Umbilical cord (tissue), 2 donors: ENCODE measurements around the gene HADH. TPM values are rescaled to one million over a fixed set of nuclear protein-coding genes. Genes with fewer than 3 reads are reported as not detected.
"Not testable (repeated sequence)": the region's sequence is repeated elsewhere in the genome, so short reads cannot be mapped to it uniquely, and the experiment has no call there.

ENCODE experiments used
- DNase-seq: peaks from one replicate; pipeline ENCODE4 v3.0.0-alpha.2; 2015; ENCODE audit warnings: low spot score
- total RNA-seq: library from RNA; depleted of rRNA; stranded (reverse); fragments of >200 nt; gene quantifications from one replicate; pipeline ENCODE4 v1.2.3, GENCODE V29; 2014; ENCODE audit warnings: low replicate concordance; ENCODE audit not compliant: insufficient read depth

Gene HADH
- total RNA-seq, 1 donor from 2014 or later: 11.8 TPM

DNA sequence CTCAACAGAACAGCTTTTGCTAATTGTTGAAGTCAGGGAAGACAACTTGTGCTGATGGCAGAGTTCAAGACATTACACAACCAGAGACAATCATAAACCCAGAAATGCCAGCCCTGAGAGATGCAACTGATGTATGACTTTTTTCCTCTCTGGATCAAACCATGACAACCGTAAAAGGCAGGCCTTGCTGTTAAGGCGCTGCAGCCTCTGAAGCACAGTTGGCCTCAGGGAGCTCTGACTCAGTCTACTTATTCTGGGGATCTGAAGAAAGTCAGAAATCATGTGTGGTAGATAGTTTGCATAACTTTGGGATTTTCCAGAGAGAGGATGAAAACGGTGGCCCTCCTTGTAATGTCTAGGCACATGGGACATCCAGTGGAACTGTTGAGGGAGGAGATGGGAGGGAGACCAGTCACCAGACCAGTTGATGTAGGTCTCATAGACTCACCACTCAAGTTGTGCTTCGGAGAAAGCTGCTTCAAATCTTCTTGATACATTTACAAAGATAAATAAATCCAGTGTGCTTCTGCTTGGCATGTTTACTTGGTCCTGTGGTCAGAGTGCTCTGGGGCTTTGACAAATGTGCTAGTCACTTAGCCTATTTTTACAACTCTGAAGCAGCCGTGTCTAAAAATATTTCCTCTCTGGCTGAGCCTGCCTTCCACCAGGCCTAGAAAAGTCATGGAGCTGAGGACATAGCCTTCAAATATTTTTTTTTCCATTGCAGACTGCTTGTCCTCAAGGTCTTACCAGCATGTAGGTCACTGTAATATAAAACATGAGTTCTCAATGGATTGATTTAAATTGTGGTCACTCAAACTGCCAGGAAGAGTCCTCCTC, 7.5 kb downstream of the HADH start:
- peak; percentile 78 for DNase-seq

DNA sequence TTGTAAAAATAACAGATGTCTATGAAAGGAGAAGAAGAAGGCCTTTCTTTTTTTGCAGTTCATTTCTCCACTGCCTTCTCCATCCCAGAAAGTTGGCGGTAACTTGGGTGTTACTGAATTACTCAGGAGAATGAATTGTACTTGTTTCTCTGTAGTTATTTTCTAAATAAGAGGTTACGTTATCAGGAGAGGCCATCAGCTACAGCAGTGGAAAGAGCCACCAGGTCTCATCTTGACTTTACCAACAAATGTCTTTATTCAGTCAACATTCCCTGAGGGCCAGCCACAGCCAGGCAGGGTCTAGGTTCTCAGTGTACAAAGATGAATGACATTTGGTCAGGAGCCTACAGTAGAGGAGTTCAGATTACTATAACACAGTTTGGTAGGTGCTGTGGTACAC, 8.1 kb downstream of the HADH start:
- no peak for DNase-seq

DNA sequence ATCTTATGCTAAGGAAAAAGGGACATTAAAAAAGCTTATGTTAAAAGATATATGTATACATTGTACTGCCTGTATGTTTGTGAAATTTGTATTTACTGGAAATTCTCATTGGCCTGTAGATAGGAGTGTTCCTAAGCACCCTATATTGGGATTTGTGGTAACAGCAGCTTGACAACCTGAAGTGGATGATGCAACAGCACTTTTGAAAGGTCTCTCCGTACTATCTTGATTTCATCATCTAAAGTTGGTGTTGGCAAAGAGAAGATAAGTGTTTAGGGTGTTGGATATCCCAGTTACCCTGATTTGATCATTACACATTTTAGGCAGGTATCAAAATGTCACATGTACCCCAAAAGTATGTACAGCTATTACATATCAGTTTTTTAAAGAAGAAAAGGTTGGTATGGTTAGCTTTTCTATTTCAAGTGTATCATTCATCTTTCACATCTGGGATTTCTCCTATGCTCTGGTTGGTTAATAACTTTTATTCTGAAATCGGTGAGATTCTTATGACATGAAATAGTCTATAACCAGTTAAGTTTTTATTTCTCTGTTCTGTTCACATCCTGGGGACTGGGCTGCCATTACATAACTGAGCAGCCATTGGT, 10.3 kb downstream of the HADH start:
- no peak for DNase-seq

DNA sequence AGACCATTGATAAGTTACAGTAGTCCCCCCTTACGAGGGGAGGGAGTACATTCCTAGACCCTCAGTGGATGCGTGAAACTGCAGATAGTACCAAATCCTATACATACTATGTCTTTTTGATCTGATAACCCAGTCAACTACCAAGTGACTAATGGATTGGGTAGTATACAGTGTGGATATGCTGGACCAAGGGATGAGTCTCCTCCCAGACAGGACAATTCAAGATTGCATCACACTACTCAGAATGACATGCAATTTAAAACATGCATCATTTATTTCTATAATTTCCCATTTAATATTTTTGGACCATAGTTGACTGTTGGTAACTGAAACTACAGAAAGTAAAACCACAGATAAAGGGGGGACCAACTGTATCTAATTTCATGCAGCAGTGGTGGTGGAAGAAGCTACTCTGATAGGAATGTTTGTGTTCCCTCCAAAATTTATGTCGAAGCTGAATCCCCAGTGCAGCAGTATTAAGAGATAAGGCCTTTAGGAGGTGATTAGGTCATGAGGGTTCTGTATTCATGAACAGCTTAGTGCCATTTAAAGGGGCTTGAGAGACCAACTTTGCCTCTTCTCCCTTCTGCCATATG, 11.9 kb downstream of the HADH start:
- no peak for DNase-seq

DNA sequence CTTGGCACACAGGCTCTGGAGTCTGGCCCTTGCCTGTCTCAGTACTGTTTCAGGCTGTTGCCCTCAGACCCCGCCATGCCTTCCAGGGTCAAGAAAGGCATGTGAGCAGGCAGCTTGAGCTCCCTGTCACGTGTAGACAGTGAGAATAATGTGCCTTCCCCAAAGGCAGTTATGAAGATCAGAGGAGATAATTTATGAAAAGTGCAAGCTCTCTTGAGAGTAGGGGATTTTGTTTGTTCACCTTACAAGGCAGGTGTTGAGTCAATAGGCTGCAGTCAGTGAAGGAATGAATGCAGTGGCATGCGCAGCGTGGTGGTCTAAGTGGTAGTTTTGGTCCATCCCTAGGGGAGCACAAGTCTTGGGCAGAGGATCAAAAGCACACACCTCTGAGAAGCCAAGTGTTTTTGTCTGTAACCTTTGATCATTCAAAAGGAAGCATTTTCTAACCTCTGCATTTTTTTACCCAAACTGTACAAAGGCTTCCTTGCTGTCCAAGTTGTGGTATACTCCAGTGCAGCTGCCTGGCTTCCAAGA, 14.4 kb downstream of the HADH start:
- DNase-seq: no peak

DNA sequence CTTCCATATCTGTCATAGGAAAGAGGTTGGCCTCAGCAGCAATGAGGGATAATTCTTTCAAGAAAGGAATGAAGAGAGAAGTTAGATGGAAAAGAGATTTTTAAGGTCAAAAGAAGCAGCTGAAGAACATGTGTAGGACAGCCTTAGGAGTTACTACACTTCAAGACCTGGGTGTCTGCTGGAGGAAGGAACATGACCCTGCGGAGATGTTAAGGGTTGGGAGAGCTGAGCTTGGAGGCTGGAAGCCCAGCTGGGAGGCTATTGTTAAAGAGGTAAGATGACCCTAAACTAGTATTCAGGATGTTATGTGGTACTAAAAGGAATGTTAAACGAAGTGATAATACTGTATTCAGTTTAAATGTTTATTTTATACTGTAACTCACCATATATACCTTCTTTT, 15.0 kb downstream of the HADH start:
- no peak for DNase-seq

DNA sequence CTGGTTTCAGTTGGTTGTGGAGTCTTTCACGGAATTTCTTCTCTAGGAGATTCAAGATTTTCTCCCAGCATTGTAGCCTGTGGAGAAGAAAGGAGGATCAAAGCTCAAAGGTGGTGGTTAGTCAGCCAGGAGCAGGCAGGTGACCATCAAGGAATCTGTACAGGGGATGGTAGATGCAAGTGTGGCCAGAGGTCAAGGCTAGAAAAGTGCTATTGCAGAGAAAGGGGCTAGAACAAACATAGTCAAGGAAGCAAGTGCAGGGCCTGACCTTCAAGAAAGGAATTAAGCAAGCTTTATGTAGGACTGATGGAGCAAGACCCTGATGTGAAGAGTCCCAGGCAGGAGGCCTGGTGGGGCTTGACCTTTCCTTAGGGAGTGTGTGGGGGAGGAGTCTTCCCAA, 16.1 kb downstream of the HADH start:
- DNase-seq: no peak

DNA sequence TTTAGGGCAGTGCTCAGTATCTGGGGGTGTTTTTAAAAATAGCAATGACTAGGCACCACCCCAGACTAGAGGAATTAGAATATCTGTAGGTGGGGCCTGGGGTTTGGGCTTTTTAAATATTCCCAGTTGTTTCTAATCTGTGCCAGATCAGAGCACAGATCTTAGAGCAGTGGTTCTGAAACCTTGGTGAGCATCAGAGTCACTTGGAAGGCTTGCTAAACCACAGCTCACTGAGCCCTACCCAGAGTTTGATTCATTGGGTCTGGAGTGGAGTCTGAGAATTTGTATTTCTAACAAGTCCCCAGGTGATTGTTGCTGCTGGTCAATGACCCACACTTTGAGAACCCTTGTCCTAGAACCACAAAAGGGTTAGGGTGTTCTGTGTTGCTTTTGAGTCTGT, 16.7 kb downstream of the HADH start:
- DNase-seq: no peak

DNA sequence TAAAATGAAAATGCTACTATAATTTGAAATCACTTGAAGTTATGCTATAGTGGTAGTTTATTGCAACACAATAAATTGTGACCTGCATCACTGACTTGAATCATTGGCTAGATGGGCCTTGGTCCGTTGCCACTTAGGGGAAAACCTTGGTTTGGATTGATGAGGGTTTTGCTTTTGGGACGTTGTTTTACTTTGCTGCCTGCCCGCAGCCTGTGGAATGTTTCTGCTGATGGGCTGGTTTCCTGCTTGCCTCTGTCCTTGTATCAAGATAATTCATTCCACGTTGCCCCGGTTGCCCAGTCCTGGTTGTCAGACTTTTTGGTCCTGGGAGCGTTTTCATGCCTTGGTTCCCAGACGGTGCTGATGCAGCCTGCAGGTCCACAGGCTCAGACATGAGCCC, 18.3 kb downstream of the HADH start:
- no peak for DNase-seq

DNA sequence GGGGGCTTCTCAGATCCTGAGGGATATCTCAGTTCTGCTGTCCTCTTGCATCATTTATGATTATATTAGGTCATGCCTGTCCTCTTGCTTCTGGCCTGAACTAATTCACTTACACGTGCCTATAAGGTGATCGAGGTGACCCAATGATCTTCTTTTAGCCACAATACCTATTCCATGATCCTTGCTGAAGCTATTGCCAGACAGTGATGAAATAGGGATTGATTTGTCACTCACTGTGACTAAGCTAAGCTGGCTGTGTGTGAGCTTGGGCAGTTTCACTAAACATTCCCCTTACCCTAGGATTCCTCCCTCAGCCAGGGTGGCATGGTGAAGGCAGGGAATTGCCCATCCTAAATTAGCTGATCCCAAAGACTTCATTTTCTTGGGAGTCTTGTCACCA, 19.0 kb downstream of the HADH start:
- DNase-seq: no peak

DNA sequence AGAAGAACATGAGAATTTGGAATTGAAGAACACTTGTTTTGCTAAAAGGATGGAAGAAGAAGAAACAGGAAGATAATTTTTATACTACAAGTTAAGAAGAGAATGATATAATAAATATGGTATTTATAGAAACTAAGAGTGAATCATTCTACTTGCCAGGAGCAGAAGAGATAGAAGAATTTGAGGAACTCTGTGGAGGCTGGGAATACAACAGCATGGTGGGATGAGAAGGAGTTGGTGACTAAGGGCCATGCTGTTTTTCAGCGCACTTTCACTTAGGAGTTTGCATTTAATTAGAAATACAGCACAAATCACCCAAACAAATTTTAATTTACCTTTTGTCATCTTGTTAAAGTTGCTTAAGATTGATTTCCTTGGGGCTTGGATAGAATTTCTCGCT, 20.5 kb downstream of the HADH start:
- DNase-seq: peak; percentile 18

DNA sequence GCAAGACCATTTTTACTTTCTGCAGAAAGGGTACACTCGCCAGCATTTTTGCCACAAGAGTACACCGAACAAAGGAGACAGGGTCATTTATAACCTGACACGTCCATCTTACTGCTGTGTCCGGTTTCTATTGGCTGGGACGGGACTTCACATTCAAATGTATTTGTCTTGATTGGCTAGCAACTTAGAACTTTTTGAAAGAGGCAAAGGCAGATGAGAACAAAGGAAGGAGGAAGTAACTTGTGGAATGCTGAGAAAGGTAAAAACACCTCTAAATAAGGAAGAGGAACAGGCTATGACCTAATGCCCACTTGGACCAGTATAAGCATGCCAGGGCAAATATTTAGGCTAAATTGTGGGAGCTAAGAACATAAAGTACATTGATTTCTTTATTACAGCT, 22.7 kb downstream of the HADH start:
- not testable (repeated sequence) for DNase-seq

DNA sequence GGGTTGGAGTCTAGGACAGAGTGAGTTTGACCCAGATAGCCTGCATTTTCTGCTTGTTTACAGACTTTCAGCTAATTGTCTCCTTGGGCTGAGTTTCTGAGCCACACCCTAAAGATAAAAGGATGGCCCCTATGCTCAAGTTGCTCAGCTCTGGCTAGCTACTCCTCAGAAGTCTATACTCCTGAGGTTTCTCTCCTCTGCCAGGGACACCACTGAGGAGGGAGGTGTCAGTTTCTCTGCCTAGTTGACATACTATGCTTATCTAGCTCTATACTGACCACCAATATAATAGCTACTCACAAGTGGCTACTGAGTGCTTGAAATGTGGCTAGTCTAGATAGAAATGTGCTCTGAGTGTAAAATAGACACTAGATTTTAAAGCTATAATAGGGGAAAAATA, 23.6 kb downstream of the HADH start:
- DNase-seq: no peak

DNA sequence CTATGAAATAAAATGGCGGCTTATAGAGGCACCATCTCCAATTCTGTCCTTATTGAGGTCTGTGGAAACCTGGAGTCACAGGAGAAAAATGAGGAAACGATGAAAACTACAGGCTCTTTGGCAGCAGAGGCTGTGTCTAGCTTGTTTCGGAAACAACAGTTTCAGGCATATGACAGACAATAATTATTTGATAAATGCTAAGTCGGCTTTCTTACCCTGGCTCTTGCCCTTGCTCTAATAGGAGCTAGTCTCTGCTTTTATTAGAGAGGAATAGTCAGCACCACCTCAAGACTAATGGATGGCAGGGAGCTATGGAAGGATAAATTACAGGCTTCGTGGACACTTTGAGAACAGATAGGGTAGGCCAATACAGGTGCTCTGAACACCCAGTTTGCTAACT, 24.3 kb downstream of the HADH start:
- no peak for DNase-seq

DNA sequence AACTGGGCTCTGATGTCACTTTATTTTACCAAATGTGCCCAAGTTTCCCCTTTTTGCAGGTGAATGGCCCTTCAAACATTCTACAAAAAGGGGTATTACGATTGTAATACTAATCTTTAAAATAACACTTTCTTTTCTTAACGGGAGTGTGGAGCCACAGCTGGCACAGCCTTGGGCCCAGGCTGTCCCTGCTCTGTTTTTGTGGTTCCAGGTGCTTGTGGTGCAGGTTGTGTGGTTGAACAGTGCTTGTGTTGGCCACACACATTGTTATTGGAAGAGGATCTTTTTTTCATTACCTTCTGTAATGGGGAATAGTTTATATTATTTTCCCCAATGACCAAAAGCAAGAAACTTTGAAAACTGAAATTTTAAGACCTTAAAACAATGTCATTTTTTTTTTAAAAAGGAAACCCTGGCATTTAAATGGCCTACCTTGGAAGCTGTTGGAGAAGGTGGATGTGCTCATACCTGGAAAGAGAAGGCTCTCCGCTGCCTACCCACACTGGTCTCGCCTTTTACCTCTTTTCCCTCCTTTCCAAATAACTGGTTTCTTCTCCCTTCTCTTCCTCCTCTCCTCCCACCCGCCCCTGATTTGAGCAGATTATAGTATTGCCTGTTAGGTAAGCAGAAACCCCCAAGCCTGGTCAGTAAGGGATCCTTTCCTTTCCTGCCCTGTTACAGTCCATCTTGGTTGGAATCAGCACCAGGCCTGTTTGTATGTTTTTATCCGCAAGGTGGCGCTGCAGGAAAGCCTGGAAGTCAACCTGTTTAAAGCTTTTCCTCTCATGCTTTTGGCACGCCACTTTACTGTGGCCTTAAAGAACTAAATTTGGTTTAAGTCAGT, 28.6 kb downstream of the HADH start:
- peak; percentile 86 for DNase-seq

DNA sequence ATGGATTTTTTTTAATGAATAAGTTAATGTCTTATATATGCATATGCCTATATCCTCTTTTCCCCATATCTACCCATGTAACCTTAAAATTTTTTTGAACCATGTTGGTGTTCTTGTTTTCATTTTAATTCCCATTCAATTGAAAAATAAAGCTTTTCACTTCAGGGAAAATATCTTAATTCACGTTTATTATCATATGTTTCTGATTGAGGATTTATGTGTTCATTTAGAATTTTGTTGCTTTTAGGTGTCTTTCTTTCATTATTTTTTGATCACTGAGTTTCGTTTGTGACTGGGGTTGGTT, 29.1 kb downstream of the HADH start:
- DNase-seq: no peak

DNA sequence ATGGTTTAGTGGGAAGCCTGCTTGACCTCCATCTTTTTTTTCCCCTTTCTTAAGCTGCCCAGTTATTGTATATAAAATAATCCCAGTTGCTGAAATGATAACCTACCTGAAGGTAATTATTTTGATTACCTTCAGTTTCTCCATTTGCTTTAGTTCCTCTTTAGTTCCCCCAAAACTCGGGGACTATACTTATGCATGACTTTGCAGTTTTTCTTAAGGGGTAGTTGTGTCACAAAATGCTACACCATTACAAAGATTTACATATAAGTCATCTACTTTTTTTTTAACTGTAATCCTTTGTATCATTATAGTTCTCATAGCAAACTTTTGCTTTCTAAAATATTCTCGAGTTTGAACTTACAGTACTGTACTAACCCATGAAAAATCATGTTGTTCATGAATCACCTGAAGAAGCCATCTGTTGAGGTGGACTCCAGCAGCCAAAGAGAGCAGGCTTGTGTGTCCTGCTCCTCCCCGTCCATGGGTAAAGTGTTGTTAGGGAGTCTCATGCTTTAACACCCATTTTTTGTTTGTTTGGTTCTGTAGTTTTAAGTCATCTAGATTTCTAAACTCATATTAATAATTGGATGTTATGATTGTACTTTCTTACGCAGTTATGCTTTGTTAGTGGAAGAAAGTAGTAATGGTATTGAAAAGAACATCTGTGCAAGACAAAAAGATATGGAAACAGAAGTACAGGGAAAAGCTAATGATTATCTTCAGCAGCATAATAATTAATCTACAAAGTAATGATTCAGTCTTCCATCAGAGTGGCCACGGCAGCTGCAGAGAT, 34.6 kb downstream of the HADH start:
- DNase-seq: no peak

DNA sequence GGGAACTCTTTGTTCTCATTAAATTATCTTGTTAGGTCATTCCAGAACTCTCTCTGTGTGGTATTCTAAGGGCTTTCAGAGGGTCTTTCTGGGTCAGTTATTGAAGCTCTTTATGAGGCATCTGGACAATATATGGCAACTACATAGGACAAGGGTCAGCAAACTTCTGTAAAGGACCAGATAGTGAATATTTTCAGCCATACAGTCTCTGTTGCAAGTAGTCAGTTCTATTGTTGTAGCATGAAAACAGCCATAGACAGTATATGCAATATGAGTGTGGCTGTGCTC, 35.1 kb downstream of the HADH start:
- DNase-seq: no peak

DNA sequence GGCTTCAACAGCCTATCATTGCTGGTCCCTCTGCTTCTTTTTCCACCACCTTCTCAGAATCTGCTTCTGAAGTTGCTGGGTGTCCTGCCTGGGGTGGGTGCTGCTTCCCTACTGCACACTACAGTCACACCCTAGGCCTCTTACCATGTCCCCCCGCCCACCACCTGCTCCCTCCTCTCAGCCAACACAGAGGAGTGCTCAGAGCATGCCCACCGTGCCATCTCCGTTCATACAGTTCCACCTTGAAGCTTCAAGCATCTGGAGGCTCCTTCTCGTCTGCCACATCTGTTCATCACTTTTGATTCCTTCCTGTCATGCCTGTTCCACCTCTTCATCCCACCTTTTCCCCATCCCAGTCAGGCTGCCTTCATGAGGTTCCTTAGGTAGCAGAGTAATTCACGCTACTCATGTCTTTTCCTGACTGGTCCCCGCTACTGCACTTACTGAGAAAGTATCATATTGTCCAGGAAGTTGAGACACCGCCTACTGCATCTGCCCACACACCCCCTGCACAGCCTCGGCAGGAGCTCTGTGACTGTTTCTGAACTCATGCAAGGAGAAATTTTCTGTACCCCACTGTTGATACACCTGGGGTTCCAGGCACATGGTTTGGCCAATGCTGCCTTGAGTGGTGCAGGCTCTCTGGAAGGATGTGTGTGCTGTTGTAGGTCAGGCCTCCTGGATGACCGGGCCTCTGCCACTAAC, 39.5 kb downstream of the HADH start:
- no peak for DNase-seq

DNA sequence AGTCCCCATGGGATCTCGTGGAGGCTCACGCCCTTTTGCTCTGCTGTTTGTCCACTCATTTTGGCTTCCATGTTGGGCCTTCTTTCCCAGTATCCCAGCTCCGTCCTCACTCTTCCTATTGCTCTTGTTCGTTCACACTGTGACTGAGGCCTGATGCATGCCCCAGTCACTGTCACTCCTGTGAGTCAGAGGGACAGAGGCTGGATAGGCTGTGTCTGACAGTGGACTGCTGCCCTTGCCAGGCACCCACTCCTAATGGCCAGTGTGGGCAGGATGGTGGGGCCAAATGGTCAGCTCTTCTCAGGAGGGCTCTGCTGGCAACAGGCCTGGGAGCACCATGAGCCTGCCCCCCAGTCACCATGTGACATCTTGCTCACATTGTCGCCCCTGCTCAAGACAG, 40.0 kb downstream of the HADH start:
- DNase-seq: no peak

DNA sequence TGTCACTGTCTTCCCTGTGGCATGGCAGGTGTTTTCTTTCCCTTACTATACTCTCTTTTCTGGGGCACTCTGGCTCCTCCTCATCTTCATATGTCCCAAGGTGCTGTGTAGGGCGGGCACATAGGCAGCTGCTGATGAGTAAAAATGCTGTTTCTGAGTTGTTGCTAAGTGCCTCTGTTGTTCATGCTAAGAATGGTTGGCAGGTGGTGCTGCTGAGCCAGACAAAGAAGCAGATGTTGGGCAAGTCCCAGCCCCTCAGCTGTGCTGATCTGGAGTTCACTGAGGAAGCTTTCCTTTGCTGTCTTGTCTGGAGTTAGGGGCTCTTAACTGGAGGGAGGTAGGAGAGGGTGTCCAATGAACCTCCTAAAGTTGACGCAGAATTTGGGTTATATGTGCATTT, 40.6 kb downstream of the HADH start:
- peak; percentile 74 for DNase-seq
